DOHH2 (cell line): ENCODE results near the gene TTC33.

Source experiments
- H3F3A ChIP-seq: fragments of 200-600 bp; sonication (generic), shearing (Covaris generic); 2 replicates; pipeline ENCODE4 v1.6.0; 2016; ENCODE audit warnings: antibody characterized with exemption, mild to moderate bottlenecking; ENCODE audit not compliant: control insufficient read depth, insufficient read depth
- H3K27ac ChIP-seq: fragments of 200-600 bp; sonication (generic); 2 replicates; pipeline ENCODE4 v1.5.1; 2014; ENCODE audit warnings: low read depth, mild to moderate bottlenecking, low read length, moderate library complexity
- H3K27me3 ChIP-seq: fragments of 200-600 bp; sonication (generic); 2 replicates; pipeline ENCODE4 v1.6.1; 2014; ENCODE audit warnings: mild to moderate bottlenecking, low read length, mixed read lengths; ENCODE audit not compliant: control insufficient read depth
- H3K36me3 ChIP-seq: fragments of 200-600 bp; sonication (generic); 2 replicates; pipeline ENCODE4 v1.6.1; 2014; ENCODE audit warnings: mild to moderate bottlenecking, low read length, moderate library complexity, mixed read lengths; ENCODE audit not compliant: control insufficient read depth
- H3K4me1 ChIP-seq: fragments of 200-600 bp; sonication (generic); 2 replicates; pipeline ENCODE4 v1.6.1; 2014; ENCODE audit warnings: mild to moderate bottlenecking, low read length, mixed read lengths; ENCODE audit not compliant: control insufficient read depth
- H3K4me2 ChIP-seq: fragments of 200-600 bp; sonication (generic); 2 replicates; pipeline ENCODE4 v1.6.0; 2014; ENCODE audit warnings: mild to moderate bottlenecking, low read length, moderate library complexity
- H3K4me3 ChIP-seq: fragments of 200-600 bp; sonication (generic); 2 replicates; pipeline ENCODE4 v1.5.1; 2014; ENCODE audit warnings: mild to moderate bottlenecking, low read length, mixed read lengths
- H3K79me2 ChIP-seq: fragments of 200-600 bp; sonication (generic); 2 replicates; pipeline ENCODE4 v1.6.1; 2014; ENCODE audit warnings: mild to moderate bottlenecking, low read length, mixed read lengths; ENCODE audit not compliant: control insufficient read depth
- H3K9me2 ChIP-seq: fragments of 200-600 bp; sonication (generic); replicated peaks from 2 replicates; pipeline ENCODE4 v1.6.1; 2014; ENCODE audit warnings: mild to moderate bottlenecking, low read length, mixed read lengths; ENCODE audit not compliant: control insufficient read depth
- H3K9me3 ChIP-seq: fragments of 200-600 bp; sonication (generic); 2 replicates; pipeline ENCODE4 v1.6.1; 2014; ENCODE audit warnings: antibody characterized with exemption, low read length, mixed read lengths; ENCODE audit not compliant: control insufficient read depth, insufficient read depth
- H4K20me1 ChIP-seq: fragments of 200-600 bp; sonication (generic); 2 replicates; pipeline ENCODE4 v1.6.0; 2014; ENCODE audit warnings: low read depth, mild to moderate bottlenecking, antibody characterized with exemption, low read length, moderate library complexity; ENCODE audit not compliant: control insufficient read depth, insufficient read depth
- CTCF ChIP-seq: fragments of 200-600 bp; sonication (generic); IDR thresholded peaks from one replicate; pipeline ENCODE4 v1.5.1; 2014; ENCODE audit warnings: antibody characterized with exemption, mild to moderate bottlenecking, low read depth, low read length; ENCODE audit not compliant: poor library complexity, severe bottlenecking
- EZH2phosphoT487 ChIP-seq: fragments of 200-600 bp; sonication (generic); IDR thresholded peaks from 2 replicates; pipeline ENCODE4 v1.6.1; 2017; ENCODE audit warnings: borderline replicate concordance, mild to moderate bottlenecking, antibody characterized with exemption, low read length, moderate library complexity, mixed read lengths

The TTC33 gene

GRCh38 chr5:40653221-40654022 lies 102.3 kb downstream of the TTC33 start:
- no peaks in the 10 kb centered on the region for H3K27me3 ChIP-seq
- H3K4me3 ChIP-seq = no peak overlapping the region
- no peaks in the 10 kb centered on the region for H3K36me3 ChIP-seq
- H3K4me2 ChIP-seq = no peak overlapping the region
- H3F3A ChIP-seq = no peaks in the 10 kb centered on the region
- no peaks in the 10 kb centered on the region for H3K9me2 ChIP-seq
- peaks cover 16% of the 10 kb centered on the region for H3K4me1 ChIP-seq
- no peaks in the 10 kb centered on the region for H3K9me3 ChIP-seq
- no peaks in the 10 kb centered on the region for H3K79me2 ChIP-seq
- H4K20me1 ChIP-seq = no peaks in the 10 kb centered on the region
- H3K27ac ChIP-seq = no peak overlapping the region
- TF ChIP-seq EZH2phosphoT487 (no peak), CTCF (no peak)

DNA sequence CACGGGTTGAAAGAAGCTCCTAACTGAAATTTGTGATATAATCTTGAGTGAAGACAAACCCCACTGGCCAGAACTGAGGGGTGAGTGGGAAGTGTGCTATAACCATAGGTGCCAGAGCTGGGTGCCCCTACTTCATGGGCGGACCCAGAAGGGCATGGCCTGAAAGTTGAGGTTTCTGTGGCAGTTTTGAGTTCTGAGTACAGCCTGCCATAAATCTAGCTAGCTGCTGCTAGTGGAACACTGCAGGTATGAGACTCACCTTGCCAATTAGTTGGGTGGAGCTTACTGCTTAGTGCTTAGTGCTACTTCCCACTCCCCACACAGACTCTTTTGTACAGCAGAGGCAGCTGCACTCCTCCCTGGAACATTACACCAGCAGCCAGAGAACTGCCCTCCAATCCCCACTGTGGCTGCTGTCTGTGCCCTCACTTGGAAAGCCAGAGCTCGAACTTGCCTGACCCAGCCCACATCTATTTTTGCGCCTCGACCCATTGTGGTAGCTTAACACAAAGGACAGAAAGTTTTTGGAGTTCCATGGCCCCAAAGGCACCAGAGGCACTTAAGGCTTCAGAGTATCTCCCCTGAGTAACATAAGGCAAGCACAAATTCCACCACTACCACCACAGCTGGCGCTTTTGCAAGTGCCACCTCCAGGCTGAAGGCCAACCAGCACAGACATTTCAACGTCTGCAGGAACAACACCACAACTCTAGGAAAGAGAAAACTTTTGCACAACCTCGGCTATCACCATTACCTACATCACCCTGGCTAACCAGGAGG lies 103.1 kb downstream of the TTC33 start:
- no peak overlapping the region for H3K4me2 ChIP-seq
- no peaks in the 10 kb centered on the region for H3K79me2 ChIP-seq
- TF ChIP-seq CTCF = no peak
- no peak for TF ChIP-seq EZH2phosphoT487
- H3K4me1 ChIP-seq = peaks cover 19% of the 10 kb centered on the region
- H3K27ac ChIP-seq = no peak overlapping the region
- no peaks in the 10 kb centered on the region for H4K20me1 ChIP-seq
- H3K36me3 ChIP-seq = no peaks in the 10 kb centered on the region
- no peaks in the 10 kb centered on the region for H3K9me2 ChIP-seq
- no peaks in the 10 kb centered on the region for H3F3A ChIP-seq
- no peak overlapping the region for H3K4me3 ChIP-seq
- H3K9me3 ChIP-seq = no peaks in the 10 kb centered on the region
- no peaks in the 10 kb centered on the region for H3K27me3 ChIP-seq

- Histone ChIP-seq H3K27me3 (no peaks in the 10 kb centered on the region), H3K4me1 (peaks cover 19% of the 10 kb centered on the region), H3K4me3 (no peak overlapping the region), H4K20me1 (no peaks in the 10 kb centered on the region), H3K79me2 (no peaks in the 10 kb centered on the region), H3K36me3 (no peaks in the 10 kb centered on the region), H3K9me3 (no peaks in the 10 kb centered on the region), H3K4me2 (no peak overlapping the region), H3K27ac (no peak overlapping the region), H3F3A (no peaks in the 10 kb centered on the region), H3K9me2 (no peaks in the 10 kb centered on the region)
- no peak for TF ChIP-seq EZH2phosphoT487
- TF ChIP-seq CTCF = no peak
Measured at GRCh38 chr5:40651201-40651600, 104.6 kb downstream of the TTC33 start.
